NCI-H1694 (cell line): Measurements from ENCODE around the gene MBTPS1.

Source experiments
- DNase-seq: peaks from one replicate; lab custom pipeline; 2025; lab: John Stamatoyannopoulos, UW

MBTPS1 gene

DNA sequence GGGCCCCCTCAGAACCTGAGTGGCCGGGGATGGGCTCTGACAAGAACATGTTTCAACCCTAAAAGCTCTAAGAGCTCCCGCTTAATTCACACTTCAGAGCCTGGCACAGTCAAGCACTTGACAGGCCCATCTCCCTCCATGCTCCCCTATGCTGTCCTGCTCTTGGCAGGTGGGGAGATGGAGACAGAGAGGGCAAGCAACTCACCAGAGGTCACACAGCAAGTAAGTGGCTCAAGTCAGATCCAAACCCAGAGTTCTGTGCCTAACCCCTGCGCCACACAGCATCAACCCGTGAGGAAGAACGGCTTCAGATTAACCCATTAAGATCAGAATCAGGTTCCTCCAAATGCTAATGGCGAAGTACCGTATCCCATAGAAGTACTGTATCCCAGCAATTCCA is 112.3 kb downstream of the MBTPS1 start:
- DNase-seq = no peak
